PC-3 (cell line): ENCODE data around the gene DNM1L.

ENCODE experiments used
- CTCF ChIP-seq: fragments of 300-600 bp; sonication (generic); conservative IDR thresholded peaks from 2 replicates; pipeline ENCODE4 v1.5.1; 2017; ENCODE audit warnings: antibody characterized with exemption, low read depth, mild to moderate bottlenecking, low read length
- EZH2 ChIP-seq: fragments of 300-600 bp; sonication (generic); IDR thresholded peaks from one replicate; pipeline ENCODE4 v1.6.1; 2017; ENCODE audit warnings: antibody characterized with exemption, mild to moderate bottlenecking, low read length; ENCODE audit not compliant: unreplicated experiment

GRCh38 chr12:32734952-32735351 lies 55.9 kb downstream of the DNM1L start:
- TF ChIP-seq CTCF (no peak), EZH2 (no peak)
